GM23338 (cell line): ENCODE data around the gene RNU1-3.
"Not testable (repeated sequence)": the region's sequence is repeated elsewhere in the genome, so short reads cannot be mapped to it uniquely, and the experiment has no call there.

Source experiments
- CTCF ChIP-seq, 2 experiments: fragments of 200-600 bp in 1 of 2; sonication (generic) in 1 of 2; conservative IDR thresholded peaks; 2 replicates each; pipeline versions ENCODE4 v1.5.1 to v1.6.1; 2016 to 2017; ENCODE audit warnings: antibody characterized with exemption in 2 of 2, low read depth in 2 of 2, mild to moderate bottlenecking in 2 of 2, moderate library complexity in 1 of 2
- EZH2 ChIP-seq: fragments of 200-600 bp; sonication (generic); IDR thresholded peaks from one replicate; pipeline ENCODE4 v1.8.0; 2017; ENCODE audit warnings: antibody characterized with exemption, mild to moderate bottlenecking, low read depth; ENCODE audit not compliant: unreplicated experiment

GRCh38 chr1:16684738-16685337 is 18.1 kb upstream of the RNU1-3 start:
- TF ChIP-seq EZH2: not testable (repeated sequence)
- peak in 1 of 2 experiments; percentile 22; a peak in 2 of 4 replicates for TF ChIP-seq CTCF (conservative IDR thresholded peaks at IDR 0.05; ENCODE audit: low read depth in 2 of 2)
